GM12874 (cell line): Measurements from ENCODE around the gene PPP1CC.

Experiments
- TF ChIP-seq, protein P1 (sequence below): IDR thresholded peaks from 2 replicates; pipeline ENCODE4 v1.5.1; 2011; ENCODE audit warnings: low read depth, mild to moderate bottlenecking, control low read depth, low read length, moderate library complexity; ENCODE audit not compliant: insufficient read depth

PPP1CC gene

DNA sequence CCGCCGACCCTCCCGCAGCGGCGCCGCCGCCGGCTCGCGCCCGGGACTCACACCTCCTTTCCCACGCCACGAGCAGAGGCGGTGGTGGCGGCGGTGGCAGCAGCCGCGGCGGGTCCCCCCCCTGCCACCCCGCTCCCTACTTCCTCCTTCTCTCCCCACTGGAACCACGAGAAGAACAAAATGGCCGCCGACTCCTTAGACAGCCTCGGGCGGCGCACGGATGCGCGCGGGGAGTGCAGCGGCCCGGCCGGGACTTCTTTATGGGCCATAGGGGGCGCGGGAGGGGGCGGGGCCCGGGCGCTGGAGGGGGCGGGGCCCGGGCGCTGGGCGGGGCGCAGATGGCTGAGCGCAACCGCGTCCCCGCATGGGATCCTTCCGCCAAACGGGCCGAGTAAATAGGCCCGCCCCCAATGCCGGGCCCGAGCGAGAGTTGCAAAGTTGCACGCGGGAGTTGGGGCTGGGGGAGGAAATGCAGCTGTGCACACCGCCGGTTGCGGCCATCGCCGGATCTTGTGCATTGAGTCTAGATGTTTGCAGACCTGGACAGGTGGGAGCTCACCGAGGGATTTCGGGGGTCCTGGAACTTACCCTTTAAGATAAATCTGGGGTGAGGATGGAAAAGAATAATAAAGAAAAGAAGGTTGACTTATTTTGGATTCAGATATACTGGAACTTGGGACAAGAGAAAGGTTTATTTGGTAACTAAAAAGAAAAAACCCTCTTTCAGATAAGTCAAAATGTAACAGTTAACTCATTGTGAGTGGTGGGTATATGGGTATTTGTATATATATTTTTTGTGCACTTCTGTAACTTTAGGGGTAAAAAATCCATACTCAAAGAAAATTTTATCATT lies at the start of gene PPP1CC:
Gene PPP1CC (minus strand): TSS at position 174 of the 853 bp plus-strand sequence. CDS start 184 bp downstream, outside the sequence.
- TF ChIP-seq, protein P1, sequence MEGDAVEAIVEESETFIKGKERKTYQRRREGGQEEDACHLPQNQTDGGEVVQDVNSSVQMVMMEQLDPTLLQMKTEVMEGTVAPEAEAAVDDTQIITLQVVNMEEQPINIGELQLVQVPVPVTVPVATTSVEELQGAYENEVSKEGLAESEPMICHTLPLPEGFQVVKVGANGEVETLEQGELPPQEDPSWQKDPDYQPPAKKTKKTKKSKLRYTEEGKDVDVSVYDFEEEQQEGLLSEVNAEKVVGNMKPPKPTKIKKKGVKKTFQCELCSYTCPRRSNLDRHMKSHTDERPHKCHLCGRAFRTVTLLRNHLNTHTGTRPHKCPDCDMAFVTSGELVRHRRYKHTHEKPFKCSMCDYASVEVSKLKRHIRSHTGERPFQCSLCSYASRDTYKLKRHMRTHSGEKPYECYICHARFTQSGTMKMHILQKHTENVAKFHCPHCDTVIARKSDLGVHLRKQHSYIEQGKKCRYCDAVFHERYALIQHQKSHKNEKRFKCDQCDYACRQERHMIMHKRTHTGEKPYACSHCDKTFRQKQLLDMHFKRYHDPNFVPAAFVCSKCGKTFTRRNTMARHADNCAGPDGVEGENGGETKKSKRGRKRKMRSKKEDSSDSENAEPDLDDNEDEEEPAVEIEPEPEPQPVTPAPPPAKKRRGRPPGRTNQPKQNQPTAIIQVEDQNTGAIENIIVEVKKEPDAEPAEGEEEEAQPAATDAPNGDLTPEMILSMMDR = no peak

DNA sequence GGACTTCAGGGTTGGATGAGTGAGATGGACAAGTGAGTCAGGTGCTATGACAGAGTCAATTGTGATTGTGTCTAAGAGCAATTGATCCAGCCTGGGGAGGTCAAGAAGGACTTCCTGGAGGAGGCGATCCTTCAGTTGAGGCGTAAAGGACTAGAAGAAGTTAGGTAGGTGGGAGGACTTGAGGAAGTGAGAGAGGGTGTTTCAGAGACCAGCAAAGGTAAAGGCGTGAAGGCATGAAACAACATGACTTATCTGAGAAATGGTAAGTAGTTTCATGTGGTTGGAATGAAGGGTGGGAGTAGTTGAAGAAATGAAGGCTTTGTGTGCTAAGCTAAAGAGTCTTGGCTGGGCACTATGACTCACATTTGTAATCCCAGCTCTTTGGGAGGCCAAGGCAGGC lies 48.9 kb upstream of the PPP1CC start:
- TF ChIP-seq, protein P1 = no peak

DNA sequence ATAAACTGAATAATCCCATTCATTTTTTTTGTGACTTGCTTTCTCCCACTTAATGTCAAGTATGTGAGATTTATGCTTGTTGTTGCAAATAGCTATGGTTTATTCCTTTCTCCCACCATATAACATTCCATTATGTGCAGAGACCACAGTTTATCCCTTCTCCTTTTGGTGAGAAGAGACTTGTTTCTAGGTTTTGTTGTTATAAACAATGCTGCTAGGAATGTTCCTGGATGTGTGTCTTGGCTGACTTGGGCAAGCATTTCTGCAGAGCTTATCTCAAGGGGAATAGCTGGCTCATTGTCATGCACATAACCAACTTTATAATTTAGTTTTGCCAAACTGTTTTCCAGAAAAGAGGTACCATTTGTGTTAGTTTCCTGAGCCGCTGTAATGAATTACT lies 47.6 kb upstream of the PPP1CC start:
- TF ChIP-seq, protein P1 = no peak

DNA sequence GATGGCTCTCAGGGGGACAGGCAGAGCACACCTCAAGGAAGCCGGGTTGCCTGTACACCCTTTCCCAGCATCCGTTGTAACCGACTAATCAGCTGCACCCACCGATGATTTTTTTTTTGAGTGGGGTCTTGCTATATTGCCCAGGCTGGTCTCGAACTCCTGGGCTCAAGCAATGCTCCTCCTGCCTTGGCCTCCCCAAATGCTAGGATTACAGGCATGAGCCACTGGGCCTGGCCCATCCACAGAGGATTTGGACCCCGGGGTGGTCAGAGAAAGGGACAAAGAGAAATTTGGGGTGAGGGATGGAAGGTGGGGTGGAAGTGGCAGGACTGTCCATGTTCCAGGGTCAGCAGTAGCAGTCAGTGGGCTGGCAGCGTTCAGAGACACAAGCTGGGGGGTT lies 43.3 kb upstream of the PPP1CC start:
- TF ChIP-seq, protein P1 = no peak

DNA sequence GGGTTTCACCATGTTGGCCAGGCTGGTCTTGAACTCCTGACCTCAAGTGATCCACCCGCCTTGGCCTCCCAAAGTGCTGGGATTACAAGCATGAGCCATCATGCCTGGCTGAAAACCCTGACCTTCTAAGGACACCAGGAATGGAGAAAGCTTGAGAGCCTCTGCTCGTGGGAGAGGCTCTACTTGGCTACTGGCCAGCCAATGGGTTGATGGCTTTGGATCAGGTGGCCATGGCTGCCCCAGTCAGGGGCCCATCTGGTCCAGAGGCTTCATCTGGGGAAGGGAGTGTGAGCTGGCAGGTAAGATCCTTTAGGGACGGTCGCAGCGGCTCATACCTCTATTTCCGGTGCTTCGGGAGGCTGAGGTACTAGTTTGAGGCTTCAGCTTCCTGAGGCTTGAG lies 42.5 kb upstream of the PPP1CC start:
- TF ChIP-seq, protein P1 = no peak

DNA sequence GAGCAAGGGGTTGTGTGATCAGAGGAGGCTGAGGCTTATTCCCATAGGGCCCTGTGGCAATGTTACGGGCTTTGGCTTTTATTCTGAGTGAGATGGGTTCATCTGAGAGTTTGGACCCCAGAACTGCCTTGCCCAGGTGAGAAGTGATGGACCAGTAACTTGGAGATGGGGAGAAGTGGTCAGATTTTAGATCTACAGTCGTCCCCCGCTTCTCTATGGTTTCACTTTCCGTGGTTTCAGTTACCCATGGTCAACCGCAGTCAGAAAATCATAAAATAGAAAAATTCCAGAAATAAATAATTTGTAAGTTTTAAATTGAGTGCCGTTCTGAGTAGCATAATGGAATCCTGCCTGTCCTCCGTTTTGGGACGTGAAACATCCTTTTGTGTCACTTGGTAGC lies 40.2 kb upstream of the PPP1CC start:
- TF ChIP-seq, protein P1 = no peak

DNA sequence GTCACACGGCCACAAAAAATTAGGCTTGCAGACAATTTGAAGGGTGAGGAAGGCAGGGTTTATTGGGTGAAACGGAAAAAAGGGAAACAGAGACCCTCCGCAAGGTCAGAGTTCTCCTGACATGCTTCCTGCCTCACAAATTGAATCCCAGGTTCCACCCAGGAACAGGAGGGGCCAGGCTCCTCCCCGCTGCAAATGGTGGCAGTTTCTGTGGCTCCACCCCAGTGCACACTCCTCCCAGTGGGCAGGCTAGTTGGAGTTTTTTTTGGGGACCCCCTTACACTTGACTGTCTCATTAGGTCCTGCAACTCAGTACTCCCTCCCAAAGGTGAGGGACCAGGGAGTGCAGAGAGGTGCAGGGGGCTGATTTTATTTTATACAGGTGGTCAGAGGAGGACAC lies 39.4 kb upstream of the PPP1CC start:
- TF ChIP-seq, protein P1 = no peak
